GM21526 (cell line): ENCODE data around the gene C21orf91.

ENCODE experiments used
- ATAC-seq: cut with Tn5 transposase; IDR thresholded peaks from one replicate; pipeline ENCODE4 v1.9.1; 2021; ENCODE audit warnings: moderate library complexity; ENCODE audit not compliant: unreplicated experiment, low FRiP score

Gene C21orf91

DNA sequence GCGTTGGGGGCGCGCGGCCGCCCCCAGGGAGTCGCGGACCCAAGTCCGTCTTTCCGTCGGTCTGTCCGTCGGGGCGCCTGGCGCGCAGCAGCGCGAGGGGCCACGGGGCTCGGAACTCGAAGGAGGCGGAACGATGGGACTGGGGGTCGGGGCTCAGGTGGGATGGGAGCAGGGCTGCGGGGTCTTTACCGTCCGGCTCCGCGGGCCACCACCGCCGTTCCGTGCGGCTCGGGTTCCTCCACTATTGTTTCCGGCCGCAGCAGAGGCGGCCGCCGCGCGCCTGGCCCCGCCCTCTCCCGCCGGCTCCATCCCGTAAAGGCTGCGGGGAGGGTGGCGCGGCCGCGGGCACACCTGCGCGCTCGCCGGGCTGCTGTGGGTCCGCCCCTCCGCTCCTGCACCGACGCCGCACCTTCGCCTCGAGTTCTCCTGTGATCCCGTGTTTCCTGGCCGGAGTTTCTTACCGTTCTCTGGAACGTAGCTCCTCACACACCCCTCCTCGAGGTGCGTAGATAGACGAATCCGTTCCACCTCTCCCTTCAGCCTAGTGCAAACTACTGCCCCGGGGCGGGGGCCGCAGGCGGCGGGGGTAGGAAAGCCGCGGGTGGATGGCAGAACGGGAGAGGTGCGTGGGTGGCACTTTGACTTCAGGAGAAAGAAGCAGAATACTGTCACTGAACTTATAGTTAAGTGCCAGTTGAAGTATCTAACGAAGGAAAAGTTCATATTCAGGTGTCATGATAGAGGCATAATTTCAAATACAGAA is at the start of gene C21orf91:
C21orf91 (minus strand) TSS at position 243 of the 763 bp plus-strand sequence. CDS start 1,038 bp downstream, outside the sequence.
- ATAC-seq, result peak; percentile 87

DNA sequence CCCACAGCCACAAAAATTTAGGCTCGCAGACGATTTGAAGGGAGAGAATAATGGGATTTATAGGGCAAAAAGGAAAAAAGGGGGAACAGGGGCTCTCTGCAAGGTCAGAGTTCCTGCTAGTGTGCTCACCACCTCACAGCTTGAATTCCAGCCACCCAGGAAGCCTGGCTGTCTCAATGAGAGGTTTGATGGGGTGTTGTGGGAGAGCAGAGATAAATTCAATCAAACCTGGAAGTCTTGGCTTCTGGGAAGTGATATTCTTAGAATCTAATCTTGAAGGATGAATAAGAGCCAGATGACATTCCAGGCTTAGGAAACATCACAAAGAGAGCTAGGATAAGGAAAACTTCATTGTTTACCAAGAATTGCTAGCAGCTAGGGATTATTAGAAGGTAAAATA is 47.4 kb upstream of the C21orf91 start:
- no peak for ATAC-seq

GRCh38 chr21:17859661-17860060 is 40.5 kb upstream of the C21orf91 start:
- ATAC-seq, result no peak

GRCh38 chr21:17858747-17859146 is 39.6 kb upstream of the C21orf91 start:
- no peak for ATAC-seq

DNA sequence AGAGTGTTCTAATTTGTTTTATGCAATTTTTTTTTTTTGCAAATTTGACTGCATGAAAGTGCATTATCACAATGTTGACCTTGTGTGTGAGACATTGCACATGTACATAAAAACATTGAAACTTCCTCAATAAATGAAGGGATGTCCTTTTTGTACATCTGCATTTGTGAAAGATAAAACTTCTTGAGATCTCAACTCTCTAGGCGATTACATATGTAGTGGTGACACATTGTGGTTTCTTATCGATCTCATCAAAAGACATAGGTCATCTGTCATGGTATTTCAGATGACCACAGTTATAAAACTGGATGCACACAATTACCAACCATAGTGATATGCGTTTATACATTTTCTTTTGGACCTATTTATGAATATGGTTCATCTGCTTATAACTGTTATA is 35.6 kb upstream of the C21orf91 start:
- no peak for ATAC-seq

GRCh38 chr21:17853393-17854275 is 34.5 kb upstream of the C21orf91 start:
- no peak for ATAC-seq

GRCh38 chr21:17848228-17848627 is 29.1 kb upstream of the C21orf91 start:
- ATAC-seq, result peak; percentile 95

DNA sequence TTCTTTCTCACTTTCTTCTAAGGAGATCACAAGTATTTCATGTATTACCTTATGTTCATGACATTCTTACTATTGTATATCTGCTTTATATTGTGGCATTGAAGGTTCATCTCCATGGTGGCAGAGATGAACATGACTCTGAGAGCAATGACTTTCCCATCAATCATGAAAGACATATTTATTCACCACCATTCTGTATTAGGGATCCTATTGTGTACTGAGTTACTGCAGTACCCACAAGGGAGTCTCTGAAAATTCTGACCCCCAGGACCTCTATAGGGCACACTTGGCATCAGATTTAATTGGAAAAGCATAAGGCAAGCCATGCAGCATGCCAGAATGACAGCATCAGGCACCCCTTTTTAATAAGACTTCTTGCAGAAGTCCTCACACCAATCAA is 21.9 kb upstream of the C21orf91 start:
- no peak for ATAC-seq

- peak; percentile 74 for ATAC-seq
Measured at GRCh38 chr21:17834639-17835354, 15.6 kb upstream of the C21orf91 start.

DNA sequence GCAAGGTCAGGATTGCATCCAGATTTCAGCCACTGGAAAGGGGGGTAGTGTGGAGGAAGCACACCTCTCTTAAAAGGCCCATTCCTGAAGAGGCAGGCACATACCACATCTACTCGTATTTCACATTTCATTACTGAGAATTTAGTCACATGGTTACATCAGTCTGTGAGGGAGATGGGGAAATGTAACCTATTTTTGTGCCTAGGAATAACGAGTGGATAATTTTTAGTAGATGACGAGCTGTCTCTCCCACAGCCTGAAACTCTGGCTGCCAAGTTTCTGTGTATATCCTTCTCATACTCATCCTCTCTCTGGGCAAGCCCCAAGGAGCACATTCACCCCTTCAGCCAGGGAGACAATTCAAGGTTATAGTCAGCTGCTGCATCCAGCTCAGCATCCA is 10.3 kb upstream of the C21orf91 start:
- ATAC-seq, result no peak

- no peak for ATAC-seq
Measured at GRCh38 chr21:17828223-17828622, 9.1 kb upstream of the C21orf91 start.

- no peak for ATAC-seq
Measured at GRCh38 chr21:17823846-17824245, 4.7 kb upstream of the C21orf91 start.

DNA sequence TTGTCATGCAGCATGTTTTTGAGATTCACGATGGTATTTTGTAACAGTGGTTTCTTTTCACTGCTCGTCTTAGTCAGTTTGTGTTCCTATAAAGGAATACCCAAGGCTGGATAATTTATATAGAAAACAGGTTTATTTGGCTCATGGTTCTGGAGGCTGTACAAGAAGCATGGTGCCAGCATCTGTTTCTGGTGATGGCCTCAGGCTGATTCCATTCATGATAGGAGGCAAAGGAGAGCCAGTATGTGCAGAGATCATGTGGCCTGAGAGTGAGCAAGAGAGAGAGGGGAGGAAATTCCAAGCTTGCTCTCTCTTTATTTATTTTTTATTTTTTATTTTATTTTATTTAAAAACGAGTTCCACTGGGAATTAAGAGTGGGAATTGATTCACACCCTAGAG is 2.0 kb upstream of the C21orf91 start:
- ATAC-seq, result no peak

DNA sequence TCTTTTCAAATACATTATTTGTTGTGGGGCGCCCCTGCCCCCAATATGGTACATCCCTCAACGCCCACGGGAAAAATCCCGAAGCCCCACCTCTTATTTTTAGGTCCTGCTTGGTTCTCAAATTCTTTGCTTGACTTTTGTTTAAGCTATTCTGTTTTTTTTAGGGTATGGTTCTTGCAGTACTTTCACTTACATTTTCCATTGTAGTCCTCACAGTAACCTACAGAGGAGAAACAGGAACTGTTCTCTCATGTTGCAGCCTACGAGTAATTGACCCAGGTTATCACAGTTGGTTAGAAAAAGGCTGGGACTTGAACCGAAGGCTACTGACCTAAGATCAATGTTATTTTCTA is 697 bp upstream of the C21orf91 start:
- ATAC-seq, result peak; percentile 74

GRCh38 chr21:17818186-17819113 is 706 bp downstream of the C21orf91 start:
- peak; percentile 20 for ATAC-seq

DNA sequence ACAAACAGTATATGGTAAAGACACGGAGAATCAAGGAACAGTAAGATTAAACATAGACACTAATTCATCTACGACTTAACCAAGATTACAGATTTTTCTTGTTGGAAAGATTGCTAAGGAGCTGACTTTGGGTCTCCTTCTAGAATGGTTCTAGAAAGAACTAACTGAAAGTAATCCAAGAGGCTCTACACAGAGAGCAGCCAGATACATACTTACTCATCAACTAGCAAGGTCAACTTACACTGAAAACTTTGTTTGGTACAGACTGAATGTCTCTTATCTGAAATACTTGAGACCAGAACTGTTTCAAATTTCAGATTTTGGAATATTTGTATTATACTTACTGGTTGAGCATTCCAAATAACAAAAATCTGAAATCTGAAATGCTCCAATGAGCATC is 5.8 kb downstream of the C21orf91 start:
- no peak for ATAC-seq

- ATAC-seq, result no peak
Measured at GRCh38 chr21:17805966-17806365, 13.2 kb downstream of the C21orf91 start.

- ATAC-seq, result no peak
Measured at GRCh38 chr21:17803536-17803935, 15.6 kb downstream of the C21orf91 start.

GRCh38 chr21:17802572-17802971 is 16.6 kb downstream of the C21orf91 start:
- no peak for ATAC-seq
